Fibroblast of villous mesenchyme (primary cell): ENCODE measurements around the gene TMTC1. TPM values are rescaled to one million over a fixed set of nuclear protein-coding genes. Genes with fewer than 3 reads are reported as not detected.

Experiments used
- DNase-seq: peaks from one replicate; pipeline ENCODE4 v3.0.0-alpha.2; 2010; ENCODE audit warnings: low read depth
- H3K4me3 ChIP-seq: 2 replicates; pipeline ENCODE4 v1.5.1; 2011; ENCODE audit warnings: low read depth, mild to moderate bottlenecking, low read length
- total RNA-seq: library from RNA; depleted of rRNA; stranded (reverse); fragments of >200 nt; gene quantifications from 2 replicates; pipeline ENCODE4 v1.2.3, GENCODE V29; 2012
- TF ChIP-seq, protein P1 (sequence below): IDR thresholded peaks from 2 replicates; pipeline ENCODE4 v1.5.1; 2012; ENCODE audit warnings: low read depth, mild to moderate bottlenecking, low read length; ENCODE audit not compliant: insufficient read depth

Gene TMTC1
- total RNA-seq, 1 donor = 33.2 TPM

- DNase-seq = peak; percentile 76
- H3K4me3 ChIP-seq = no peak overlapping the region
- TF ChIP-seq, protein P1, sequence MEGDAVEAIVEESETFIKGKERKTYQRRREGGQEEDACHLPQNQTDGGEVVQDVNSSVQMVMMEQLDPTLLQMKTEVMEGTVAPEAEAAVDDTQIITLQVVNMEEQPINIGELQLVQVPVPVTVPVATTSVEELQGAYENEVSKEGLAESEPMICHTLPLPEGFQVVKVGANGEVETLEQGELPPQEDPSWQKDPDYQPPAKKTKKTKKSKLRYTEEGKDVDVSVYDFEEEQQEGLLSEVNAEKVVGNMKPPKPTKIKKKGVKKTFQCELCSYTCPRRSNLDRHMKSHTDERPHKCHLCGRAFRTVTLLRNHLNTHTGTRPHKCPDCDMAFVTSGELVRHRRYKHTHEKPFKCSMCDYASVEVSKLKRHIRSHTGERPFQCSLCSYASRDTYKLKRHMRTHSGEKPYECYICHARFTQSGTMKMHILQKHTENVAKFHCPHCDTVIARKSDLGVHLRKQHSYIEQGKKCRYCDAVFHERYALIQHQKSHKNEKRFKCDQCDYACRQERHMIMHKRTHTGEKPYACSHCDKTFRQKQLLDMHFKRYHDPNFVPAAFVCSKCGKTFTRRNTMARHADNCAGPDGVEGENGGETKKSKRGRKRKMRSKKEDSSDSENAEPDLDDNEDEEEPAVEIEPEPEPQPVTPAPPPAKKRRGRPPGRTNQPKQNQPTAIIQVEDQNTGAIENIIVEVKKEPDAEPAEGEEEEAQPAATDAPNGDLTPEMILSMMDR = no peak
Measured at GRCh38 chr12:29516431-29516875, 267.3 kb downstream of the TMTC1 start.

GRCh38 chr12:29510591-29511185 is 273.1 kb downstream of the TMTC1 start:
- DNase-seq = no peak
- TF ChIP-seq, protein P1 = no peak
- no peak overlapping the region for H3K4me3 ChIP-seq

DNA sequence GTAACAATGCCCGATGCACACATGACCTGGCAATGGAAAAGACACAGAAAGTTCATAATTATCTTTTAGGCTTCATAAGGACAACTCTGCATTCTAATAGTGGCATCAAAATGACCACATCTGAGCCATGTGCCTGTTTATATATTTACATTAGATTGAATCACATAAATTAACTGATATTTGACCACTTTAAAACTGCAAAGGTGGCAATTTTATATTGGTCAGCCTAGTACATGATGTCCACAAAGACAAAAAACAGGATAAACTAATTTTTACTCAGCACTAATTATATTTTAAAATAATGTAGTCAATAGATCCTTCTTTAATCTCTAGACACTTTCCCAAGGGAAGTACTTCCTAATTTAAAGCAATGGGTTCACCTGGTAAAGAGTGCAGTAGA is 274.2 kb downstream of the TMTC1 start:
- no peak overlapping the region for H3K4me3 ChIP-seq
- TF ChIP-seq, protein P1 = no peak
- DNase-seq = no peak

GRCh38 chr12:29508949-29509348 is 274.8 kb downstream of the TMTC1 start:
- DNase-seq = no peak
- TF ChIP-seq, protein P1 = no peak
- H3K4me3 ChIP-seq = no peak overlapping the region

- TF ChIP-seq, protein P1 = no peak
- DNase-seq = no peak
- no peak overlapping the region for H3K4me3 ChIP-seq
Measured at GRCh38 chr12:29505122-29505521, 278.6 kb downstream of the TMTC1 start.

DNA sequence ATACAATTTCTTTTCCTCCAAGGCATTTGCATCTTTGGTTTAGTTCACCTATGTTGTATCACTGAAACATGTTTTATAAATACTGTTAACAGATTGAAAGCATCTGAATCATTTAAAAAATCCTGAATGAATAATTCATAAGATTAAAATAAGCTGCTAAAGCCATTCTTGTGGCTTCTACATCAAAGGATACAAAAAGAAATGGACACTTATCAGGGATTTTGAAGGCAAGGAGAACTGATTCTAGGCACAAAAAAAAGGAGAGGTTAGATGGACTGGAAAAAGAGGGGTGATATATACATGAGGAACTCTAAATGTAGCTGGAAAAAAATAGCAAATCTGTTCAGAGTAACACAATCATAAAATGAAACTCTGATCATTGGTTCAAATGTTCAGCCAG is 280.5 kb downstream of the TMTC1 start:
- no peak overlapping the region for H3K4me3 ChIP-seq
- TF ChIP-seq, protein P1 = no peak
- no peak for DNase-seq

DNA sequence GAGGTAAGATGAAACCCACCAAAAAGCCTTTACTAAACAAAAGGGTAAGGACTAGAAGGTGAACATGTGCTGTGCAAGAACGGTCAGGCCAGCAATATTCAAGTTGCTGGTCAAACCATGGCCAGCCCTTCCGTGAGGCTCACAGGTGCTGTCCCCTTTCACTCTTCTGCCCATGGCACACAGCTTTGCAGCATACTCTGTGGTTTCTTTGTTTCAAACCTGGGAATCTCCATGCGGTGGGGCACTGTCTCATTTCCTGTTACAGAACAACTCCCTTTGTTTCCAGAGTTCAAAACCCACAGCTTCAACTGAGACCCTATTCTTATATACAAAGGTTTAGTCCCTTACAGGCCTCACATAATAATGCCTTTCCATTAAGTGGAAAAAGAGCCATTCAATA is 284.5 kb downstream of the TMTC1 start:
- no peak for DNase-seq
- H3K4me3 ChIP-seq = no peak overlapping the region
- TF ChIP-seq, protein P1 = no peak
